ENCODE measurements around the gene GP2. TPM values are rescaled to one million over a fixed set of nuclear protein-coding genes. Genes with fewer than 3 reads are reported as not detected.

GP2 gene
- total and polyA plus RNA-seq, 4 donors, result 0.17 to 0.21 TPM; not detected in 2

- Histone ChIP-seq H3K27me3 (ENCODE audit: control insufficient read depth, insufficient read depth, low read length) (no peaks in the 10 kb centered on the region), H3K27ac (ENCODE audit: low read depth, low read length) (no peak overlapping the region), H3K9me3 (ENCODE audit: control insufficient read depth, insufficient read depth, low read length) (no peaks in the 10 kb centered on the region), H3K4me1 (ENCODE audit: control insufficient read depth, insufficient read depth, low read length) (peaks cover 6% of the 10 kb centered on the region), H3K36me3 (ENCODE audit: control insufficient read depth, insufficient read depth, low read length) (no peaks in the 10 kb centered on the region), H3K4me3 (ENCODE audit: low read depth, low read length) (no peak overlapping the region)
- WGBS (ENCODE audit: insufficient coverage), result 75% methylated on average over 4 of the region's 5 CpGs
- no peak for DNase-seq (ENCODE audit: low read depth in 4 of 6, low spot score in 6 of 6)
Measured at GRCh38 chr16:20301840-20302239, 25.5 kb downstream of the GP2 start.

- H3K27me3 ChIP-seq (ENCODE audit: control insufficient read depth, insufficient read depth, low read length), result no peaks in the 10 kb centered on the region
- 24% methylated on average over 11 of the region's 16 CpGs for WGBS (ENCODE audit: insufficient coverage)
- peaks cover 6% of the 10 kb centered on the region for H3K4me1 ChIP-seq (ENCODE audit: control insufficient read depth, insufficient read depth, low read length)
- DNase-seq (ENCODE audit: low read depth in 4 of 6, low spot score in 6 of 6), result peak in 5 of 6 donors; percentile 42 to 91 (median 55)
- H3K9me3 ChIP-seq (ENCODE audit: control insufficient read depth, insufficient read depth, low read length), result no peaks in the 10 kb centered on the region
- no peaks in the 10 kb centered on the region for H3K36me3 ChIP-seq (ENCODE audit: control insufficient read depth, insufficient read depth, low read length)
- no peak overlapping the region for H3K27ac ChIP-seq (ENCODE audit: low read depth, low read length)
- H3K4me3 ChIP-seq (ENCODE audit: low read depth, low read length), result no peak overlapping the region
Measured at GRCh38 chr16:20300312-20301097, 26.8 kb downstream of the GP2 start.

- peaks cover 6% of the 10 kb centered on the region for H3K4me1 ChIP-seq (ENCODE audit: control insufficient read depth, insufficient read depth, low read length)
- DNase-seq (ENCODE audit: low read depth in 4 of 6, low spot score in 6 of 6), result no peak
- no peaks in the 10 kb centered on the region for H3K36me3 ChIP-seq (ENCODE audit: control insufficient read depth, insufficient read depth, low read length)
- H3K27me3 ChIP-seq (ENCODE audit: control insufficient read depth, insufficient read depth, low read length), result no peaks in the 10 kb centered on the region
- H3K9me3 ChIP-seq (ENCODE audit: control insufficient read depth, insufficient read depth, low read length), result no peaks in the 10 kb centered on the region
- WGBS (ENCODE audit: insufficient coverage), result 86% methylated on average over 5 of the region's 5 CpGs
- no peak overlapping the region for H3K27ac ChIP-seq (ENCODE audit: low read depth, low read length)
- no peak overlapping the region for H3K4me3 ChIP-seq (ENCODE audit: low read depth, low read length)
Measured at GRCh38 chr16:20298452-20298851, 28.9 kb downstream of the GP2 start.

- WGBS (ENCODE audit: insufficient coverage), result 33% methylated on average over 14 of the region's 16 CpGs
- peaks cover 13% of the 10 kb centered on the region for H3K4me1 ChIP-seq (ENCODE audit: control insufficient read depth, insufficient read depth, low read length)
Measured at GRCh38 chr16:20291208-20292206, 35.8 kb downstream of the GP2 start.

GRCh38 chr16:20289571-20289970 lies 37.7 kb downstream of the GP2 start:
- Histone ChIP-seq H3K4me1 (ENCODE audit: control insufficient read depth, insufficient read depth, low read length) (peaks cover 13% of the 10 kb centered on the region), H3K9me3 (ENCODE audit: control insufficient read depth, insufficient read depth, low read length) (no peaks in the 10 kb centered on the region), H3K36me3 (ENCODE audit: control insufficient read depth, insufficient read depth, low read length) (no peaks in the 10 kb centered on the region), H3K4me3 (ENCODE audit: low read depth, low read length) (no peak overlapping the region), H3K27ac (ENCODE audit: low read depth, low read length) (no peak overlapping the region), H3K27me3 (ENCODE audit: control insufficient read depth, insufficient read depth, low read length) (no peaks in the 10 kb centered on the region)
- 61% methylated on average over 3 of the region's 3 CpGs for WGBS (ENCODE audit: insufficient coverage)
- peak in 1 of 6 donors; percentile 90 for DNase-seq (ENCODE audit: low read depth in 4 of 6, low spot score in 6 of 6)

More at GRCh38 chr16:20291208-20292206, 35.8 kb downstream of the GP2 start:
- no peaks in the 10 kb centered on the region for H3K27me3 ChIP-seq (ENCODE audit: control insufficient read depth, insufficient read depth, low read length)
- H3K27ac ChIP-seq (ENCODE audit: low read depth, low read length), result no peak overlapping the region
- DNase-seq (ENCODE audit: low read depth in 4 of 6, low spot score in 6 of 6), result peak in 4 of 6 donors; percentile 40 to 96 (median 72)
- H3K4me3 ChIP-seq (ENCODE audit: low read depth, low read length), result no peak overlapping the region
- no peaks in the 10 kb centered on the region for H3K9me3 ChIP-seq (ENCODE audit: control insufficient read depth, insufficient read depth, low read length)
- H3K36me3 ChIP-seq (ENCODE audit: control insufficient read depth, insufficient read depth, low read length), result no peaks in the 10 kb centered on the region

- Histone ChIP-seq H3K27ac (ENCODE audit: low read depth, low read length) (no peak overlapping the region), H3K4me3 (ENCODE audit: low read depth, low read length) (no peak overlapping the region), H3K27me3 (ENCODE audit: control insufficient read depth, insufficient read depth, low read length) (no peaks in the 10 kb centered on the region), H3K4me1 (ENCODE audit: control insufficient read depth, insufficient read depth, low read length) (no peaks in the 10 kb centered on the region), H3K9me3 (ENCODE audit: control insufficient read depth, insufficient read depth, low read length) (no peaks in the 10 kb centered on the region), H3K36me3 (ENCODE audit: control insufficient read depth, insufficient read depth, low read length) (no peaks in the 10 kb centered on the region)
- WGBS (ENCODE audit: insufficient coverage), result 58% methylated on average over 5 of the region's 6 CpGs
- DNase-seq (ENCODE audit: low read depth in 4 of 6, low spot score in 6 of 6), result no peak
Measured at GRCh38 chr16:20285993-20286499, 41.3 kb downstream of the GP2 start.

GRCh38 chr16:20280259-20280658 lies 47.1 kb downstream of the GP2 start:
- no peaks in the 10 kb centered on the region for H3K36me3 ChIP-seq (ENCODE audit: control insufficient read depth, insufficient read depth, low read length)
- no peaks in the 10 kb centered on the region for H3K9me3 ChIP-seq (ENCODE audit: control insufficient read depth, insufficient read depth, low read length)
- no peak overlapping the region for H3K27ac ChIP-seq (ENCODE audit: low read depth, low read length)
- no peak overlapping the region for H3K4me3 ChIP-seq (ENCODE audit: low read depth, low read length)
- 77% methylated on average over 2 of the region's 3 CpGs for WGBS (ENCODE audit: insufficient coverage)
- no peaks in the 10 kb centered on the region for H3K27me3 ChIP-seq (ENCODE audit: control insufficient read depth, insufficient read depth, low read length)
- DNase-seq (ENCODE audit: low read depth in 4 of 6, low spot score in 6 of 6), result no peak
- H3K4me1 ChIP-seq (ENCODE audit: control insufficient read depth, insufficient read depth, low read length), result no peaks in the 10 kb centered on the region

- H3K9me3 ChIP-seq (ENCODE audit: control insufficient read depth, insufficient read depth, low read length), result no peaks in the 10 kb centered on the region
- no peak overlapping the region for H3K27ac ChIP-seq (ENCODE audit: low read depth, low read length)
- no peaks in the 10 kb centered on the region for H3K4me1 ChIP-seq (ENCODE audit: control insufficient read depth, insufficient read depth, low read length)
- WGBS (ENCODE audit: insufficient coverage), result no CpG with 5 or more reads among the region's 2 CpGs
- no peak overlapping the region for H3K4me3 ChIP-seq (ENCODE audit: low read depth, low read length)
- no peaks in the 10 kb centered on the region for H3K27me3 ChIP-seq (ENCODE audit: control insufficient read depth, insufficient read depth, low read length)
- no peaks in the 10 kb centered on the region for H3K36me3 ChIP-seq (ENCODE audit: control insufficient read depth, insufficient read depth, low read length)
- no peak for DNase-seq (ENCODE audit: low read depth in 4 of 6, low spot score in 6 of 6)
Measured at GRCh38 chr16:20271893-20272292, 55.4 kb downstream of the GP2 start.

- H3K4me3 ChIP-seq (ENCODE audit: low read depth, low read length), result no peak overlapping the region
- H3K4me1 ChIP-seq (ENCODE audit: control insufficient read depth, insufficient read depth, low read length), result no peaks in the 10 kb centered on the region
- H3K27ac ChIP-seq (ENCODE audit: low read depth, low read length), result no peak overlapping the region
- H3K9me3 ChIP-seq (ENCODE audit: control insufficient read depth, insufficient read depth, low read length), result no peaks in the 10 kb centered on the region
- peak in 1 of 6 donors; percentile 64 for DNase-seq (ENCODE audit: low read depth in 4 of 6, low spot score in 6 of 6)
- no peaks in the 10 kb centered on the region for H3K27me3 ChIP-seq (ENCODE audit: control insufficient read depth, insufficient read depth, low read length)
- H3K36me3 ChIP-seq (ENCODE audit: control insufficient read depth, insufficient read depth, low read length), result no peaks in the 10 kb centered on the region
- WGBS (ENCODE audit: insufficient coverage), result 89% methylated on average over 4 of the region's 5 CpGs
Measured at GRCh38 chr16:20268409-20268808, 58.9 kb downstream of the GP2 start.
